NCI-H2171 treated with DMSO at 0.1 percent for 48 hours (cell line): ENCODE data around the gene MAP1B.

Source experiments
- DNase-seq: peaks from one replicate; lab custom pipeline; 2025; lab: John Stamatoyannopoulos, UW

Gene MAP1B

DNA sequence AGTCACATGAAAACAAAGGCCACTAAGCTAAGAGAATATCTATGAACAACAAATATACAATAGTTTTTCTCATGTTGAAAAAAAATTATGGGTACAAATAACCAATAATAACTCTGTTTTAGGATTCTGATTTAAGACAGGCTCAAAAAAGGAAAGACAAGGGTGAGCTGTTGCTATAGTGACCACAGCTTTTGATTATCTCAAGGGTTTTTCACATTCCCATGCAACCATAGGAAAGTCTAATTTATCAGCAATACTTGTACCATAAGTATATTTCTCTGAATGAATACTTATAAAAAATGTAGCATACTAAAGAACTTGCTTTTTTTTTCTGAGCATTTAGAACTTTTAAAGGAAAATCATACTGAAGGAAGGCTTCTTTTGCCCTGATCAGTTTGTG lies 144.7 kb downstream of the MAP1B start:
- no peak for DNase-seq

DNA sequence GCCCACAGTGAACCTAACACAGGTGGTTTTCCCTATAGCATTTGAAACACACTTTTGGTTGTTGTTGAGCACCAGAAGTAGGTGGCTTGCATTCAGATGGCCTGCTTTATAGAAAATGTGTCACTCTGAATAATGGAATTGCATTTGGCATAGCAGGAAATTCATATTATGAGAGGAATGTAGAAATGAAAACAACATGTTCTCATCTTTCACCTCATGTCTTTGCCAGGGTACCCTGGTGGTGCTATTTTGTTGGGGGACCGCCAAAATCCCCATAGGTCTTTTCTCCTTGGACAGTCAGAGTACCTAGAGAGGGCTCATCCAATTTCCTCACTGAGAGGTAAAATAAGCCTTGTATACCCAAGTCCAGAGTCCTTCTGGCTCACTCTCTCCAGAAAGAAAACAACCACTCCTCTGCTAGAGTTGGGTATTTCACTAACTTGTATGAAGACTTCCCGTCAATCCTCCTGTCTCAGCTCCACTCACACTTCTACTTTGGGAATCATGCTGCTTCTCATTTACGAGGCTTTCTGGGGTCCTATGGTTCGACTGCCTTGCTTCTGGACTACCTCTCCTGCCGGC lies 145.4 kb downstream of the MAP1B start:
- DNase-seq = no peak

DNA sequence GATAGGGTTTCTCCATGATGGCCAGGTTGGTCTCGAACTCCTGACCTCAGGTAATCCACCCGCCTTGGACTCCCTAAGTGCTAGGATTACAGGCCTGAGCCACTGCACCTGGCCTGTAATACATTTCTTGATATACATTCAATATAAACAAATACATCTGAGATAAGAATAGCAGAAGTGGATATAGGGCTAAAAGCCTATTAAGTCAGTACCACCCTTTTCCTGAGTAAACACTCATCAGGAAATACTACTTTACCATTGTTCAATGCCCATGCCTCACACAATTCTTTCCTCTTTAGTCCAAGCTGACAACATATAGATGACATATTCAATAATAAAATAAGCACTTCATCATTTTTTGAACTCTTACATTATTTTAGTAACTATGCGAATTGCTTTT lies 148.0 kb downstream of the MAP1B start:
- DNase-seq = no peak

DNA sequence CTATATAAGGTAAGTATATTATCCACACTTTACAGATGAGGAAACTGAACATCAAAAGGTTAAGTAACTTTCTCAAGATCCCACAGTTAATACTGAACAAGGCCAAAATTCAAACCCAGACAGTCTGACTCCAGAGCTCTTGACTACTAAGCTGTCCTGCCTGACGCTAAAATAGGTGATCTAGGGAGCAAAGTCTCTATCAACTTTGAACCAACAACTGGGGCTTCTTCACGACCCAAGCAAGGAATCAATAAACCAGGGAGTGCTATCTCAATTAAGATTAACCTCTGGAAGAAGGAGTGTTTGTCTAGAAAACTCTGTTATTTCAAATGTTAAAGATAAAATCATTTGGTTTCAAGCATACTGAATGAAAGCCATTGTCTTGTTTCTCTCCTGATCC lies 148.4 kb downstream of the MAP1B start:
- DNase-seq = no peak

GRCh38 chr5:72256536-72256935 lies 149.3 kb downstream of the MAP1B start:
- DNase-seq = no peak
